K562 (cell line): ENCODE measurements around the gene MTF1. TPM values are rescaled to one million over a fixed set of nuclear protein-coding genes. Genes with fewer than 3 reads are reported as not detected.
A peak's percentile ranks its signal among the peaks of the same experiment; 100 is the strongest.

Experiments used
- DIDO1 ChIP-seq: fragments of 450-650 bp; IDR thresholded peaks from 2 replicates; pipeline ENCODE4 v1.6.1; 2016; ENCODE audit warnings: low read depth, missing biosample characterization, missing genetic modification characterization
- GTF2F1 ChIP-seq: IDR thresholded peaks from 2 replicates; pipeline ENCODE4 v1.6.1; 2011; ENCODE audit warnings: low read depth, low read length, improper control_type of control experiment
- MIER1 ChIP-seq: fragments of 450-650 bp; IDR thresholded peaks from 2 replicates; pipeline ENCODE4 v1.6.1; 2016; ENCODE audit warnings: antibody characterized with exemption, mild to moderate bottlenecking, low read depth
- NR2C1 ChIP-seq, 2 experiments: fragments of 450-650 bp; IDR thresholded peaks; 2 replicates each; pipeline ENCODE4 v1.6.1; 2017; ENCODE audit warnings: mild to moderate bottlenecking in 2 of 2, antibody characterized with exemption in 1 of 2, inconsistent platforms in 1 of 2, missing compliant biosample characterization in 1 of 2, missing genetic modification characterization in 1 of 2
- POU5F1 ChIP-seq: fragments of 150-350 bp; IDR thresholded peaks from 2 replicates; pipeline ENCODE4 v1.6.1; 2014; ENCODE audit warnings: borderline replicate concordance, low read length, low read depth, mild to moderate bottlenecking; ENCODE audit not compliant: partially characterized antibody
- RBM25 ChIP-seq: fragments of 200-400 bp; formaldehyde crosslinking; IDR thresholded peaks from 2 replicates; pipeline ENCODE4 v1.6.1; 2018; ENCODE audit warnings: low read length, low read depth, moderate library complexity; ENCODE audit not compliant: severe bottlenecking
- SRSF3 ChIP-seq: fragments of 200-400 bp; formaldehyde crosslinking; IDR thresholded peaks from 2 replicates; pipeline ENCODE4 v1.6.1; 2016; ENCODE audit warnings: mild to moderate bottlenecking, low read length, moderate library complexity; ENCODE audit not compliant: insufficient read depth
- TAF1 ChIP-seq: IDR thresholded peaks from 2 replicates; pipeline ENCODE4 v1.6.1; 2011; ENCODE audit warnings: mild to moderate bottlenecking, low read length, moderate library complexity; ENCODE audit not compliant: insufficient read depth, control insufficient read depth, severe bottlenecking; ENCODE audit errors: extremely low read depth
- ZNF124 ChIP-seq: sonication (generic); formaldehyde crosslinking; IDR thresholded peaks from 2 replicates; pipeline ENCODE4 v1.8.1; 2022; ENCODE audit warnings: missing genetic modification reagents
- ZNF253 ChIP-seq: fragments of 250-450 bp; sonication (Bioruptor Pico); conservative IDR thresholded peaks from 2 replicates; pipeline ENCODE4 v1.6.1; 2021; ENCODE audit warnings: mild to moderate bottlenecking
- ZNF263 ChIP-seq: sonication (generic); formaldehyde crosslinking; IDR thresholded peaks from 2 replicates; pipeline ENCODE4 v1.8.0; 2022; ENCODE audit warnings: mild to moderate bottlenecking, missing genetic modification reagents, borderline replicate concordance
- ZSCAN29 ChIP-seq: fragments of 450-650 bp; IDR thresholded peaks from 2 replicates; pipeline ENCODE4 v1.6.1; 2017
- polyA plus RNA-seq, 8 experiments: library from polyadenylated mRNA; depleted of rRNA in 4 of 8; stranded (reverse) in 5 of 8; unstranded in 3 of 8; fragments of >200 nt; fragmentation: Nextera tagmentation in 2 of 8; fragmentation: Illumina TruSeq in 1 of 8; extraction: Ambion mirVana in 2 of 8; extraction: Trizol in 1 of 8; gene quantifications; 2 replicates each; pipeline versions ENCODE4 v1.2.1 to v1.2.3, GENCODE V29; 2011 to 2014; ENCODE audit warnings: inconsistent platforms in 1 of 8, missing spikeins in 1 of 8
- total RNA-seq, 7 experiments: library from RNA; depleted of rRNA in 6 of 7; stranded (reverse); fragments of >200 nt in 6 of 7; fragmentation: Illumina TruSeq in 2 of 7; extraction: Trizol in 2 of 7; gene quantifications; 2 replicates each; pipeline versions ENCODE4 v1.2.1 to v1.2.3, GENCODE V29; 2011 to 2021; ENCODE audit warnings: low replicate concordance in 1 of 7
- TF ChIP-seq, protein P1 (sequence below): fragments of 250-450 bp; sonication (Bioruptor Pico); IDR thresholded peaks from 2 replicates; pipeline ENCODE4 v1.4.0; 2020; ENCODE audit warnings: borderline replicate concordance
- TF ChIP-seq, protein P2 (sequence below): sonication (generic); formaldehyde crosslinking; IDR thresholded peaks from 2 replicates; pipeline ENCODE4 v1.8.1; 2023; ENCODE audit warnings: mild to moderate bottlenecking, missing genetic modification reagents
- TF ChIP-seq, protein P3 (sequence below): fragments of 450-650 bp; formaldehyde crosslinking; conservative IDR thresholded peaks from 2 replicates; pipeline ENCODE4 v1.4.0; 2022; ENCODE audit warnings: mild to moderate bottlenecking, missing genetic modification characterization
- TF ChIP-seq, protein P4 (sequence below), 2 experiments: fragments of 450-650 bp in 1 of 2; sonication (generic) in 1 of 2; formaldehyde crosslinking in 1 of 2; IDR thresholded peaks in 1 of 2; conservative IDR thresholded peaks in 1 of 2; 2 replicates each; pipeline versions ENCODE4 v1.6.1 to v1.8.1; 2016 to 2023; ENCODE audit warnings: mild to moderate bottlenecking in 2 of 2, moderate library complexity in 2 of 2, inconsistent platforms in 1 of 2, missing genetic modification reagents in 1 of 2

The MTF1 gene
- total and polyA plus RNA-seq, 9 of the 15 experiments (the other 6 are each of a cell fraction or from before 2014, with no cell fraction given): 1.1 to 12.2 (median 4.3) TPM

DNA sequence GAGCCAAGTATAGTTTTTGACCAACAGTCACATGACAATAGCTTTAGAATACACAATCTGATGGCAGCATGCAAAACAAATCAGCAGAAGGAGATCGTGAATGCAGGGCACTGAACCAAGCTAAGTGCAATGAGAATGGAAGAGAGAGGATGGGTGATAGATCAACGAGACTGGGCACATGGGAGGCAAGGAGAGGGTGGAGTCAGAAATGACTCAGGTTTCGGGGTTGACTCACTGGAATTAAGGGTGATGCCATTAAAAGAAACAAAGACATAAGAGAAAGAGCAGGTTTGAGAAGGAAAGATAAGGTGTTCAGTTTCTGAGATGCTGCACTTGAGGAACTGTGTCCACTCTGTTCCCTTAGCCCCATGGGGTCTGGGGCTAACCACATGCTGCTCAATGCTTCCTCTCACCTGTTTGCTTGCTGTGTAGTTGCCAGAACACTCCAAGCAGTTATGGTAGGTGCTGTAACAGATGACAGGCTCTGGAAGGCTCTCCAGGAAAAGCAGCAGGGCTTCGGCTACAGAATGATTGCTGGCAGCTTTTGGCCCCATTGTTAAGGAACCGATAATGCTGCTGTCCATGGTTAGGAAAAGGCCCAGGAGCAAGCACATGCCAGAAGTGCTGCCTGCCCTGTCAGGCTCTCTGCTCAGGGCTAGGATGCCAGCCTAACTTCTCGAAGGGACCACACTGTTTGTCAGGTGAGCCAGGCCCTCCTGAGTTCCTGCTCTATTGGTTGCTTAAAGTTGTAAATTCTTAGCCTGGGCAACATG, 6.1 kb upstream of the MTF1 start (continued):
- no peak for TF ChIP-seq SRSF3
- TF ChIP-seq TAF1: no peak
- TF ChIP-seq ZNF253: no peak
- TF ChIP-seq ZSCAN29: no peak
- TF ChIP-seq, protein P1, sequence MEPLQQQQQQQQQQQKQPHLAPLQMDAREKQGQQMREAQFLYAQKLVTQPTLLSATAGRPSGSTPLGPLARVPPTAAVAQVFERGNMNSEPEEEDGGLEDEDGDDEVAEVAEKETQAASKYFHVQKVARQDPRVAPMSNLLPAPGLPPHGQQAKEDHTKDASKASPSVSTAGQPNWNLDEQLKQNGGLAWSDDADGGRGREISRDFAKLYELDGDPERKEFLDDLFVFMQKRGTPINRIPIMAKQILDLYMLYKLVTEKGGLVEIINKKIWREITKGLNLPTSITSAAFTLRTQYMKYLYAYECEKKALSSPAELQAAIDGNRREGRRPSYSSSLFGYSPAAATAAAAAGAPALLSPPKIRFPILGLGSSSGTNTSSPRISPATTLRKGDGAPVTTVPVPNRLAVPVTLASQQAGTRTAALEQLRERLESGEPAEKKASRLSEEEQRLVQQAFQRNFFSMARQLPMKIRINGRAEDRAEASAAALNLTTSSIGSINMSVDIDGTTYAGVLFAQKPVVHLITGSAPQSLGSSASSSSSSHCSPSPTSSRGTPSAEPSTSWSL (CRISPR knock-in tag): no peak
- TF ChIP-seq ZNF124 (CRISPR knock-in tag): no peak
- TF ChIP-seq MIER1: no peak
- TF ChIP-seq, protein P2, sequence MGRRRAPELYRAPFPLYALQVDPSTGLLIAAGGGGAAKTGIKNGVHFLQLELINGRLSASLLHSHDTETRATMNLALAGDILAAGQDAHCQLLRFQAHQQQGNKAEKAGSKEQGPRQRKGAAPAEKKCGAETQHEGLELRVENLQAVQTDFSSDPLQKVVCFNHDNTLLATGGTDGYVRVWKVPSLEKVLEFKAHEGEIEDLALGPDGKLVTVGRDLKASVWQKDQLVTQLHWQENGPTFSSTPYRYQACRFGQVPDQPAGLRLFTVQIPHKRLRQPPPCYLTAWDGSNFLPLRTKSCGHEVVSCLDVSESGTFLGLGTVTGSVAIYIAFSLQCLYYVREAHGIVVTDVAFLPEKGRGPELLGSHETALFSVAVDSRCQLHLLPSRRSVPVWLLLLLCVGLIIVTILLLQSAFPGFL (CRISPR knock-in tag): no peak
- no peak for TF ChIP-seq RBM25
- no peak for TF ChIP-seq NR2C1 (IDR thresholded peaks at IDR 0.05)
- no peak for TF ChIP-seq NR2C1 (tag; IDR thresholded peaks at IDR 0.05)
- TF ChIP-seq GTF2F1: no peak
- no peak for TF ChIP-seq ZNF263 (CRISPR knock-in tag)
- TF ChIP-seq, protein P3, sequence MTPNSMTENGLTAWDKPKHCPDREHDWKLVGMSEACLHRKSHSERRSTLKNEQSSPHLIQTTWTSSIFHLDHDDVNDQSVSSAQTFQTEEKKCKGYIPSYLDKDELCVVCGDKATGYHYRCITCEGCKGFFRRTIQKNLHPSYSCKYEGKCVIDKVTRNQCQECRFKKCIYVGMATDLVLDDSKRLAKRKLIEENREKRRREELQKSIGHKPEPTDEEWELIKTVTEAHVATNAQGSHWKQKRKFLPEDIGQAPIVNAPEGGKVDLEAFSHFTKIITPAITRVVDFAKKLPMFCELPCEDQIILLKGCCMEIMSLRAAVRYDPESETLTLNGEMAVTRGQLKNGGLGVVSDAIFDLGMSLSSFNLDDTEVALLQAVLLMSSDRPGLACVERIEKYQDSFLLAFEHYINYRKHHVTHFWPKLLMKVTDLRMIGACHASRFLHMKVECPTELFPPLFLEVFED: no peak
- TF ChIP-seq POU5F1: no peak
- TF ChIP-seq DIDO1 (tag): no peak
- TF ChIP-seq, protein P4, sequence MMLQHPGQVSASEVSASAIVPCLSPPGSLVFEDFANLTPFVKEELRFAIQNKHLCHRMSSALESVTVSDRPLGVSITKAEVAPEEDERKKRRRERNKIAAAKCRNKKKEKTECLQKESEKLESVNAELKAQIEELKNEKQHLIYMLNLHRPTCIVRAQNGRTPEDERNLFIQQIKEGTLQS (IDR thresholded peaks at IDR 0.05): peak; percentile 86
- TF ChIP-seq, protein P4 (CRISPR knock-in tag; conservative IDR thresholded peaks at IDR 0.05): no peak
